ENCODE results near the gene B4GALNT4. TPM values are rescaled to one million over a fixed set of nuclear protein-coding genes. Genes with fewer than 3 reads are reported as not detected.

B4GALNT4 gene
- total RNA-seq, 1 donor from 2014 or later = 16.4 TPM

GRCh38 chr11:429931-430456, 60.7 kb downstream of the B4GALNT4 start:
- no peaks in the 10 kb centered on the region for H3K36me3 ChIP-seq
- no peak overlapping the region for H3K4me2 ChIP-seq
- no peak overlapping the region for H3K9ac ChIP-seq
- no peaks in the 10 kb centered on the region for H4K20me1 ChIP-seq (ENCODE audit: low read depth)
- no peak overlapping the region for H3K27ac Mint-ChIP-seq
- H3K36me3 Mint-ChIP-seq = no peaks in the 10 kb centered on the region
- no peaks in the 10 kb centered on the region for H3K4me1 ChIP-seq
- no peak overlapping the region for H3K4me3 Mint-ChIP-seq
- H3F3A ChIP-seq (ENCODE audit: low read depth) = no peaks in the 10 kb centered on the region
- DNase-seq (ENCODE audit: low spot score) = no peak
- H3K27me3 ChIP-seq = no peaks in the 10 kb centered on the region
- no peak overlapping the region for H2AFZ ChIP-seq (replicated peaks)
- TF ChIP-seq CTCF (IDR thresholded peaks at IDR 0.05) = no peak
- no peak for TF ChIP-seq EZH2 (IDR thresholded peaks at IDR 0.05)
- TF ChIP-seq EZH2phosphoT487 (IDR thresholded peaks at IDR 0.05) = no peak
- H3K9me3 Mint-ChIP-seq = peaks cover 2% of the 10 kb centered on the region
- no peaks in the 10 kb centered on the region for H3K79me2 ChIP-seq (ENCODE audit: low read depth)
- no peak overlapping the region for H3K27ac ChIP-seq
- no peaks in the 10 kb centered on the region for H3K9me3 ChIP-seq (ENCODE audit: low read depth)
- H3K4me3 ChIP-seq = no peak overlapping the region
- H3K27me3 Mint-ChIP-seq (ENCODE audit: insufficient read depth, low read depth) = peaks cover 14% of the 10 kb centered on the region
- no peaks in the 10 kb centered on the region for H3K4me1 Mint-ChIP-seq

Other genes with a start within 250 kb of the B4GALNT4 start
- gene SCGB1C1, start 176.4 kb upstream of the B4GALNT4 start, total RNA-seq (ENCODE audit: low replicate concordance) = not detected in 2 replicates
- gene BET1L, start 162.1 kb upstream of the B4GALNT4 start, total RNA-seq (ENCODE audit: low replicate concordance) = 13.1 and 16.8 TPM in 2 replicates
- gene RIC8A, start 161.8 kb upstream of the B4GALNT4 start, total RNA-seq (ENCODE audit: low replicate concordance) = 45.0 and 67.2 TPM in 2 replicates
- 22.4 and 22.6 TPM in 2 replicates for gene SIRT3, start 133.2 kb upstream of the B4GALNT4 start, total RNA-seq (ENCODE audit: low replicate concordance)
- 90.6 and 106 TPM in 2 replicates for gene PSMD13, start 132.5 kb upstream of the B4GALNT4 start, total RNA-seq (ENCODE audit: low replicate concordance)
- not detected in 2 replicates for gene NLRP6, start 91.1 kb upstream of the B4GALNT4 start, total RNA-seq (ENCODE audit: low replicate concordance)
- 20.5 and 44.4 TPM in 2 replicates for gene PGGHG, start 80.4 kb upstream of the B4GALNT4 start, total RNA-seq (ENCODE audit: low replicate concordance)
- not detected in 2 replicates for gene IFITM5, start 70.0 kb upstream of the B4GALNT4 start, total RNA-seq (ENCODE audit: low replicate concordance)
- gene IFITM2, start 61.7 kb upstream of the B4GALNT4 start, total RNA-seq (ENCODE audit: low replicate concordance) = 10.5 and 63.9 TPM in 2 replicates
- gene IFITM1, start 55.5 kb upstream of the B4GALNT4 start, total RNA-seq (ENCODE audit: low replicate concordance) = 13.3 and 48.6 TPM in 2 replicates
- 19.8 and 61.7 TPM in 2 replicates for gene IFITM3, start 48.6 kb upstream of the B4GALNT4 start, total RNA-seq (ENCODE audit: low replicate concordance)
- 6.5 and 8.5 TPM in 2 replicates for gene PKP3, start 24.7 kb downstream of the B4GALNT4 start, total RNA-seq (ENCODE audit: low replicate concordance)
- gene SIGIRR, start 45.5 kb downstream of the B4GALNT4 start, total RNA-seq (ENCODE audit: low replicate concordance) = 5.4 and 8.4 TPM in 2 replicates
- 1.3 and 4.7 TPM in 2 replicates for gene ANO9, start 72.5 kb downstream of the B4GALNT4 start, total RNA-seq (ENCODE audit: low replicate concordance)
- 24.7 and 44.2 TPM in 2 replicates for gene PTDSS2, start 80.8 kb downstream of the B4GALNT4 start, total RNA-seq (ENCODE audit: low replicate concordance)
- gene RNH1, start 137.7 kb downstream of the B4GALNT4 start, total RNA-seq (ENCODE audit: low replicate concordance) = 10.5 and 44.8 TPM in 2 replicates
- gene HRAS, start 166.1 kb downstream of the B4GALNT4 start, total RNA-seq (ENCODE audit: low replicate concordance) = 21.2 and 32.3 TPM in 2 replicates
- gene LRRC56, start 168.0 kb downstream of the B4GALNT4 start, total RNA-seq (ENCODE audit: low replicate concordance) = 0.45 and 1.4 TPM in 2 replicates
- 1.1 and 2.5 TPM in 2 replicates for gene LMNTD2, start 191.2 kb downstream of the B4GALNT4 start, total RNA-seq (ENCODE audit: low replicate concordance)
- 12.8 and 48.3 TPM in 2 replicates for gene RASSF7, start 191.5 kb downstream of the B4GALNT4 start, total RNA-seq (ENCODE audit: low replicate concordance)
- 9.8 and 43.6 TPM in 2 replicates for gene PHRF1, start 207.0 kb downstream of the B4GALNT4 start, total RNA-seq (ENCODE audit: low replicate concordance)
- gene IRF7, start 246.5 kb downstream of the B4GALNT4 start, total RNA-seq (ENCODE audit: low replicate concordance) = 4.3 and 18.4 TPM in 2 replicates

Data from neural progenitor cell (in vitro differentiated cells).